HepG2 (cell line): ENCODE measurements around the gene HS3ST2. TPM values are rescaled to one million over a fixed set of nuclear protein-coding genes. Genes with fewer than 3 reads are reported as not detected.

Experiments
- BRD4 ChIP-seq: sonication (generic); formaldehyde crosslinking; IDR thresholded peaks from 2 replicates; pipeline ENCODE4 v1.4.0; 2020; ENCODE audit warnings: missing genetic modification reagents
- CHD2 ChIP-seq: IDR thresholded peaks from 2 replicates; pipeline ENCODE4 v1.6.1; 2011; ENCODE audit warnings: low read depth, low read length, improper control_type of control experiment
- ELF3 ChIP-seq: IDR thresholded peaks from 2 replicates; pipeline ENCODE4 v1.6.1; 2016; ENCODE audit warnings: missing genetic modification reagents, missing compliant biosample characterization
- FOSL2 ChIP-seq: sonication (generic); formaldehyde crosslinking; IDR thresholded peaks from 2 replicates; pipeline ENCODE4 v1.4.0; 2020; ENCODE audit warnings: missing genetic modification reagents
- GTF3A ChIP-seq: sonication (generic); formaldehyde crosslinking; conservative IDR thresholded peaks from 2 replicates; pipeline ENCODE4 v1.4.0; 2020; ENCODE audit warnings: mild to moderate bottlenecking, missing genetic modification reagents
- HOXA9 ChIP-seq: sonication (generic); formaldehyde crosslinking; IDR thresholded peaks from 2 replicates; pipeline ENCODE4 v1.8.1; 2022; ENCODE audit warnings: missing genetic modification reagents, mild to moderate bottlenecking, moderate library complexity, borderline replicate concordance
- KLF12 ChIP-seq: sonication (generic); formaldehyde crosslinking; IDR thresholded peaks from 2 replicates; pipeline ENCODE4 v1.4.0; 2020; ENCODE audit warnings: missing genetic modification reagents, borderline replicate concordance
- MAFF ChIP-seq: IDR thresholded peaks from 2 replicates; pipeline ENCODE4 v1.6.1; 2011; ENCODE audit warnings: low read depth, low read length, improper control_type of control experiment
- MTA1 ChIP-seq: sonication (generic); formaldehyde crosslinking; IDR thresholded peaks from 2 replicates; pipeline ENCODE4 v1.4.0; 2020; ENCODE audit warnings: missing genetic modification reagents, mild to moderate bottlenecking, borderline replicate concordance
- NCOR1 ChIP-seq: fragments of 200-600 bp; sonication (generic); IDR thresholded peaks from 2 replicates; pipeline ENCODE4 v1.7.0; 2017; ENCODE audit warnings: antibody characterized with exemption, low read length, borderline replicate concordance
- NFIB ChIP-seq: sonication (generic); formaldehyde crosslinking; IDR thresholded peaks from 2 replicates; pipeline ENCODE4 v1.9.0; 2021; ENCODE audit warnings: missing genetic modification reagents, mild to moderate bottlenecking, borderline replicate concordance
- NFKBIZ ChIP-seq: IDR thresholded peaks from 2 replicates; pipeline ENCODE4 v1.6.1; 2018; ENCODE audit warnings: missing genetic modification reagents, missing compliant biosample characterization
- POLR2AphosphoS5 ChIP-seq: IDR thresholded peaks from 2 replicates; pipeline ENCODE4 v1.6.1; 2012; ENCODE audit warnings: low read depth, low read length
- YEATS2 ChIP-seq: sonication (generic); formaldehyde crosslinking; IDR thresholded peaks from 2 replicates; pipeline ENCODE4 v1.4.0; 2020; ENCODE audit warnings: missing genetic modification reagents, borderline replicate concordance
- ZNF292 ChIP-seq: sonication (generic); formaldehyde crosslinking; IDR thresholded peaks from 2 replicates; pipeline ENCODE4 v1.8.1; 2022; ENCODE audit warnings: mild to moderate bottlenecking, low read depth, missing genetic modification reagents, borderline replicate concordance
- ZNF33B ChIP-seq: sonication (generic); formaldehyde crosslinking; IDR thresholded peaks from 2 replicates; pipeline ENCODE4 v1.5.1; 2020; ENCODE audit warnings: mild to moderate bottlenecking, missing genetic modification reagents
- ZNF572 ChIP-seq: sonication (generic); formaldehyde crosslinking; IDR thresholded peaks from 2 replicates; pipeline ENCODE4 v1.5.1; 2020; ENCODE audit warnings: mild to moderate bottlenecking, missing genetic modification reagents
- ZSCAN29 ChIP-seq: sonication (generic); formaldehyde crosslinking; conservative IDR thresholded peaks from 2 replicates; pipeline ENCODE4 v1.4.0; 2020; ENCODE audit warnings: mild to moderate bottlenecking, missing genetic modification reagents
- polyA plus RNA-seq, 8 experiments: library from polyadenylated mRNA; depleted of rRNA in 3 of 8; stranded (reverse) in 7 of 8; unstranded in 1 of 8; fragments of >200 nt; fragmentation: Illumina TruSeq in 4 of 8; extraction: Trizol in 4 of 8; gene quantifications; 2 replicates each; pipeline versions ENCODE4 v1.2.1 to v1.2.3, GENCODE V29; 2011 to 2016; ENCODE audit warnings: low read depth in 4 of 8, missing spikeins in 1 of 8, mixed read lengths in 1 of 8; ENCODE audit not compliant: insufficient read depth in 1 of 8
- total RNA-seq, 5 experiments: library from RNA; depleted of rRNA; stranded (reverse); fragments of >200 nt; fragmentation: Illumina TruSeq; extraction: Trizol; gene quantifications; 2 replicates each; pipeline ENCODE4 v1.2.3, GENCODE V29; 2016; ENCODE audit warnings: low read depth in 1 of 5
- TF ChIP-seq, protein P1 (sequence below): sonication (generic); formaldehyde crosslinking; IDR thresholded peaks from 2 replicates; pipeline ENCODE4 v1.4.0; 2020; ENCODE audit warnings: mild to moderate bottlenecking, missing genetic modification reagents
- TF ChIP-seq, protein P2 (sequence below): sonication (generic); formaldehyde crosslinking; IDR thresholded peaks from 2 replicates; pipeline ENCODE4 v1.5.1; 2020; ENCODE audit warnings: mild to moderate bottlenecking, missing genetic modification reagents
- TF ChIP-seq, protein P3 (sequence below): sonication (generic); formaldehyde crosslinking; IDR thresholded peaks from 2 replicates; pipeline ENCODE4 v1.5.1; 2020; ENCODE audit warnings: mild to moderate bottlenecking, missing genetic modification reagents, moderate library complexity

Gene HS3ST2
- total and polyA plus RNA-seq, 2 of the 13 experiments (the other 11 are each of a cell fraction or from before 2014, with no cell fraction given): not detected

- TF ChIP-seq, protein P1, sequence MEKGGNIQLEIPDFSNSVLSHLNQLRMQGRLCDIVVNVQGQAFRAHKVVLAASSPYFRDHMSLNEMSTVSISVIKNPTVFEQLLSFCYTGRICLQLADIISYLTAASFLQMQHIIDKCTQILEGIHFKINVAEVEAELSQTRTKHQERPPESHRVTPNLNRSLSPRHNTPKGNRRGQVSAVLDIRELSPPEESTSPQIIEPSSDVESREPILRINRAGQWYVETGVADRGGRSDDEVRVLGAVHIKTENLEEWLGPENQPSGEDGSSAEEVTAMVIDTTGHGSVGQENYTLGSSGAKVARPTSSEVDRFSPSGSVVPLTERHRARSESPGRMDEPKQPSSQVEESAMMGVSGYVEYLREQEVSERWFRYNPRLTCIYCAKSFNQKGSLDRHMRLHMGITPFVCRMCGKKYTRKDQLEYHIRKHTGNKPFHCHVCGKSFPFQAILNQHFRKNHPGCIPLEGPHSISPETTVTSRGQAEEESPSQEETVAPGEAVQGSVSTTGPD (CRISPR knock-in tag): 0 out of 2 replicates have a peak, but pooled peaks have one; percentile 61
- TF ChIP-seq YEATS2 (CRISPR knock-in tag) (peak; percentile 58; the same call in 1 of the 2 replicates), POLR2AphosphoS5 (no peak), ZNF572 (no peak), HOXA9 (CRISPR knock-in tag) (peak; percentile 93), FOSL2 (peak; percentile 54; the same call in 1 of the 2 replicates), NCOR1 (no peak), ZSCAN29 (no peak), GTF3A (CRISPR knock-in tag) (no peak), MAFF (no peak), MTA1 (no peak; the same call in 1 of the 2 replicates), NFIB (CRISPR knock-in tag) (no peak), BRD4 (no peak), ELF3 (CRISPR knock-in tag) (0 out of 2 replicates have a peak, but pooled peaks have one; percentile 37), KLF12 (CRISPR knock-in tag) (peak; percentile 91), NFKBIZ (CRISPR knock-in tag) (peak; percentile 64; the same call in 1 of the 2 replicates), ZNF33B (CRISPR knock-in tag) (no peak), ZNF292 (CRISPR knock-in tag) (no peak), CHD2 (no peak)
- TF ChIP-seq, protein P2, sequence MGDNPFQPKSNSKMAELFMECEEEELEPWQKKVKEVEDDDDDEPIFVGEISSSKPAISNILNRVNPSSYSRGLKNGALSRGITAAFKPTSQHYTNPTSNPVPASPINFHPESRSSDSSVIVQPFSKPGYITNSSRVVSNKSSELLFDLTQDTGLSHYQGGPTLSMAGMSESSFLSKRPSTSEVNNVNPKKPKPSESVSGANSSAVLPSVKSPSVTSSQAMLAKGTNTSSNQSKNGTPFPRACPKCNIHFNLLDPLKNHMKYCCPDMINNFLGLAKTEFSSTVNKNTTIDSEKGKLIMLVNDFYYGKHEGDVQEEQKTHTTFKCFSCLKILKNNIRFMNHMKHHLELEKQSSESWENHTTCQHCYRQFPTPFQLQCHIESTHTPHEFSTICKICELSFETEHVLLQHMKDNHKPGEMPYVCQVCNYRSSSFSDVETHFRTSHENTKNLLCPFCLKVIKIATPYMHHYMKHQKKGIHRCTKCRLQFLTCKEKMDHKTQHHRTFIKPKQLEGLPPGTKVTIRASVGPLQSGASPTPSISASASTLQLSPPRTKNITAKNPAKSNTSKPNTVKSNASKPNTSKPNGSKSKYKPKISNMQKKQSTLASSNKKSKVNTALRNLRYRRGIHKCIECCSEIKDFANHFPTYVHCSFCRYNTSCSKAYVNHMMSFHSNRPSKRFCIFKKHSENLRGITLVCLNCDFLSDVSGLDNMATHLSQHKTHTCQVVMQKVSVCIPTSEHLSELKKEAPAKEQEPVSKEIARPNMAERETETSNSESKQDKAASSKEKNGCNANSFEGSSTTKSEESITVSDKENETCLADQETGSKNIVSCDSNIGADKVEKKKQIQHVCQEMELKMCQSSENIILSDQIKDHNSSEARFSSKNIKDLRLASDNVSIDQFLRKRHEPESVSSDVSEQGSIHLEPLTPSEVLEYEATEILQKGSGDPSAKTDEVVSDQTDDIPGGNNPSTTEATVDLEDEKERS (CRISPR knock-in tag): peak; percentile 65; the same call in 1 of the 2 replicates
- TF ChIP-seq, protein P3, sequence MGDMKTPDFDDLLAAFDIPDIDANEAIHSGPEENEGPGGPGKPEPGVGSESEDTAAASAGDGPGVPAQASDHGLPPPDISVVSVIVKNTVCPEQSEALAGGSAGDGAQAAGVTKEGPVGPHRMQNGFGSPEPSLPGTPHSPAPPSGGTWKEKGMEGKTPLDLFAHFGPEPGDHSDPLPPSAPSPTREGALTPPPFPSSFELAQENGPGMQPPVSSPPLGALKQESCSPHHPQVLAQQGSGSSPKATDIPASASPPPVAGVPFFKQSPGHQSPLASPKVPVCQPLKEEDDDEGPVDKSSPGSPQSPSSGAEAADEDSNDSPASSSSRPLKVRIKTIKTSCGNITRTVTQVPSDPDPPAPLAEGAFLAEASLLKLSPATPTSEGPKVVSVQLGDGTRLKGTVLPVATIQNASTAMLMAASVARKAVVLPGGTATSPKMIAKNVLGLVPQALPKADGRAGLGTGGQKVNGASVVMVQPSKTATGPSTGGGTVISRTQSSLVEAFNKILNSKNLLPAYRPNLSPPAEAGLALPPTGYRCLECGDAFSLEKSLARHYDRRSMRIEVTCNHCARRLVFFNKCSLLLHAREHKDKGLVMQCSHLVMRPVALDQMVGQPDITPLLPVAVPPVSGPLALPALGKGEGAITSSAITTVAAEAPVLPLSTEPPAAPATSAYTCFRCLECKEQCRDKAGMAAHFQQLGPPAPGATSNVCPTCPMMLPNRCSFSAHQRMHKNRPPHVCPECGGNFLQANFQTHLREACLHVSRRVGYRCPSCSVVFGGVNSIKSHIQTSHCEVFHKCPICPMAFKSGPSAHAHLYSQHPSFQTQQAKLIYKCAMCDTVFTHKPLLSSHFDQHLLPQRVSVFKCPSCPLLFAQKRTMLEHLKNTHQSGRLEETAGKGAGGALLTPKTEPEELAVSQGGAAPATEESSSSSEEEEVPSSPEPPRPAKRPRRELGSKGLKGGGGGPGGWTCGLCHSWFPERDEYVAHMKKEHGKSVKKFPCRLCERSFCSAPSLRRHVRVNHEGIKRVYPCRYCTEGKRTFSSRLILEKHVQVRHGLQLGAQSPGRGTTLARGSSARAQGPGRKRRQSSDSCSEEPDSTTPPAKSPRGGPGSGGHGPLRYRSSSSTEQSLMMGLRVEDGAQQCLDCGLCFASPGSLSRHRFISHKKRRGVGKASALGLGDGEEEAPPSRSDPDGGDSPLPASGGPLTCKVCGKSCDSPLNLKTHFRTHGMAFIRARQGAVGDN (CRISPR knock-in tag): peak; percentile 52
Measured at GRCh38 chr16:22813223-22813947, 577 bp upstream of the HS3ST2 start (continued).
